Parathyroid adenoma (tissue), 2 donors: Measurements from ENCODE around the gene ACACB.

ENCODE experiments used
- H2AFZ ChIP-seq: fragments of 300-600 bp; sonication (generic); one replicate; pipeline ENCODE4 v1.7.0; 2017; ENCODE audit warnings: antibody characterized with exemption, mild to moderate bottlenecking
- H3K27ac ChIP-seq: fragments of 300-600 bp; sonication (generic); one replicate; pipeline ENCODE4 v1.7.0; 2017
- H3K27me3 ChIP-seq: fragments of 300-600 bp; sonication (generic); one replicate; pipeline ENCODE4 v1.7.0; 2017; ENCODE audit warnings: low read length; ENCODE audit not compliant: control insufficient read depth, insufficient read depth
- H3K36me3 ChIP-seq: fragments of 300-600 bp; sonication (generic); one replicate; pipeline ENCODE4 v1.7.0; 2017; ENCODE audit warnings: low read length; ENCODE audit not compliant: control insufficient read depth, insufficient read depth
- H3K4me1 ChIP-seq: fragments of 300-600 bp; sonication (generic); one replicate; pipeline ENCODE4 v1.7.0; 2017; ENCODE audit warnings: control low read depth
- H3K4me2 ChIP-seq: fragments of 300-600 bp; sonication (generic); one replicate; pipeline ENCODE4 v1.7.0; 2017; ENCODE audit warnings: low read length
- H3K4me3 ChIP-seq: fragments of 300-600 bp; sonication (generic); one replicate; pipeline ENCODE4 v1.7.0; 2017; ENCODE audit warnings: low read depth, low read length
- H3K79me2 ChIP-seq: fragments of 300-600 bp; sonication (generic); one replicate; pipeline ENCODE4 v1.7.0; 2017; ENCODE audit warnings: control low read depth
- H3K9ac ChIP-seq: fragments of 300-600 bp; sonication (generic); one replicate; pipeline ENCODE4 v1.7.0; 2017; ENCODE audit warnings: mild to moderate bottlenecking
- H3K9me3 ChIP-seq: fragments of 300-600 bp; sonication (generic); one replicate; pipeline ENCODE4 v1.7.0; 2017; ENCODE audit warnings: low read length; ENCODE audit not compliant: control insufficient read depth
- TF ChIP-seq, protein P1 (sequence below): fragments of 300-600 bp; sonication (generic); IDR thresholded peaks from one replicate; pipeline ENCODE4 v1.7.0; 2017; ENCODE audit warnings: antibody characterized with exemption, mild to moderate bottlenecking
- donor health status: primary hyperparathyroidism.

The ACACB gene

DNA sequence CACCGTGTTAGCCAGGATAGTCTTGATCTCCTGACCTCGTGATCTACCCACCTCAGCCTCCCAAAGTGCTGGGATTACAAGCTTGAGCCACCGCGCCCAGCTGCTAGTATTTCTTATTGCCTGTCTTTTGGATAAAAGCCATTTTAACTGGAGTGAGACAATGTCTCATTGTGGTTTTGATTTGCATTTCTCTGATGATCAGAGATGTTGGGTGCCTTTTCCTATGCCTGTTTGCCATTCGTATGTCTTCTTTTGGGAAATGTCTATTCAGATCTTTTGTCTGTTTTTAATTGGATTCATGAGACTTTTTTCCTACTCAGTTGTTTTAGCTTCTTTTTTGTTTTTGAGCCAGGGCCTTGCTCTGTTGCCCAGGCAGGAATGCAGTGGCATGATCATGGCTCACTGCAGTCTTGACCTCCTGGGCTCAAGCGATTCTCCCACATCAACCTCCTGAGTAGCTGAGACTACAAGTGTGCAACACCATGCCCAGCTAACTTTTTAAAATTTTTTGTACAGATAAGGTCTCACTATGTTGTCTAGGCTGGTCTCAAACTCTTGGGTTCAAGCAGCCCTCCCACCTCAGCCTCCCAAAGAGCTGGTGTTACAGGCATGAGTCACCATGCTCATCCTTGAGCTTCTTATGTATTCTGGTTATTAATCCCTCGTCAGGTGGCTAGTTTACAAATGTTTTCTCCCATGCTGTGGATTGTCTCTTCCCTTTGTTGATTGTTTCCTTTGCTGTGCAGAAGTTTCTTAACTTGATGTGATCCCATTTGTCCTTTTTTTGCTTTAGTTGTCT is 65.9 kb downstream of the ACACB start:
- TF ChIP-seq, protein P1, sequence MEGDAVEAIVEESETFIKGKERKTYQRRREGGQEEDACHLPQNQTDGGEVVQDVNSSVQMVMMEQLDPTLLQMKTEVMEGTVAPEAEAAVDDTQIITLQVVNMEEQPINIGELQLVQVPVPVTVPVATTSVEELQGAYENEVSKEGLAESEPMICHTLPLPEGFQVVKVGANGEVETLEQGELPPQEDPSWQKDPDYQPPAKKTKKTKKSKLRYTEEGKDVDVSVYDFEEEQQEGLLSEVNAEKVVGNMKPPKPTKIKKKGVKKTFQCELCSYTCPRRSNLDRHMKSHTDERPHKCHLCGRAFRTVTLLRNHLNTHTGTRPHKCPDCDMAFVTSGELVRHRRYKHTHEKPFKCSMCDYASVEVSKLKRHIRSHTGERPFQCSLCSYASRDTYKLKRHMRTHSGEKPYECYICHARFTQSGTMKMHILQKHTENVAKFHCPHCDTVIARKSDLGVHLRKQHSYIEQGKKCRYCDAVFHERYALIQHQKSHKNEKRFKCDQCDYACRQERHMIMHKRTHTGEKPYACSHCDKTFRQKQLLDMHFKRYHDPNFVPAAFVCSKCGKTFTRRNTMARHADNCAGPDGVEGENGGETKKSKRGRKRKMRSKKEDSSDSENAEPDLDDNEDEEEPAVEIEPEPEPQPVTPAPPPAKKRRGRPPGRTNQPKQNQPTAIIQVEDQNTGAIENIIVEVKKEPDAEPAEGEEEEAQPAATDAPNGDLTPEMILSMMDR, result no peak
- H3K27ac ChIP-seq, result no peak overlapping the region
- no peaks in the 10 kb centered on the region for H3K9me3 ChIP-seq
- no peak overlapping the region for H3K4me2 ChIP-seq
- no peak overlapping the region for H3K4me3 ChIP-seq
- no peak overlapping the region for H3K9ac ChIP-seq
- H3K79me2 ChIP-seq, result no peaks in the 10 kb centered on the region
- no peaks in the 10 kb centered on the region for H3K36me3 ChIP-seq
- H3K4me1 ChIP-seq, result no peaks in the 10 kb centered on the region
- H3K27me3 ChIP-seq, result no peaks in the 10 kb centered on the region
- no peak overlapping the region for H2AFZ ChIP-seq

DNA sequence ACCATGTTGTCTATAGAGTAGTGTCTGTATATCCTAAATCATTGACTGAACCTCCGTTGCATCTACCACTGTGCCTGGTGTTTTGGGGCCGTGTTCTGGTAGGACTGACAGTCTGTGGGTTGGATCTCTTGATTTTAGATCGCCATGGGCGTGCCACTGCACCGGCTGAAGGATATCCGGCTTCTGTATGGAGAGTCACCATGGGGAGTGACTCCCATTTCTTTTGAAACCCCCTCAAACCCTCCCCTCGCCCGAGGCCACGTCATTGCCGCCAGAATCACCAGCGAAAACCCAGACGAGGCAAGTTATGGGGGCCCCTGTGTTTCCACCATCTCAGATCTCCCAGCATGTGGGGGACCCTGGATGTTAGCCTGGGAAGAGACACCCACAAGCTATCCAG is 69.1 kb downstream of the ACACB start:
- Histone ChIP-seq H2AFZ (no peak overlapping the region), H3K9me3 (no peaks in the 10 kb centered on the region), H3K27me3 (no peaks in the 10 kb centered on the region), H3K4me2 (no peak overlapping the region), H3K36me3 (no peaks in the 10 kb centered on the region), H3K4me3 (no peak overlapping the region), H3K4me1 (no peaks in the 10 kb centered on the region), H3K79me2 (no peaks in the 10 kb centered on the region), H3K9ac (no peak overlapping the region), H3K27ac (no peak overlapping the region)
- TF ChIP-seq, protein P1, result no peak

- Histone ChIP-seq H3K36me3 (no peaks in the 10 kb centered on the region), H3K4me2 (no peak overlapping the region), H3K4me1 (no peaks in the 10 kb centered on the region), H3K27ac (no peak overlapping the region), H3K79me2 (peaks cover 4% of the 10 kb centered on the region), H2AFZ (no peak overlapping the region), H3K4me3 (no peak overlapping the region), H3K9me3 (no peaks in the 10 kb centered on the region), H3K9ac (no peak overlapping the region), H3K27me3 (no peaks in the 10 kb centered on the region)
- TF ChIP-seq, protein P1, result no peak
Measured at GRCh38 chr12:109186993-109187653, 70.7 kb downstream of the ACACB start.

- Histone ChIP-seq H3K4me1 (no peaks in the 10 kb centered on the region), H2AFZ (no peak overlapping the region), H3K9me3 (no peaks in the 10 kb centered on the region), H3K79me2 (peaks cover 4% of the 10 kb centered on the region), H3K4me3 (no peak overlapping the region), H3K27ac (no peak overlapping the region), H3K36me3 (no peaks in the 10 kb centered on the region), H3K4me2 (no peak overlapping the region), H3K27me3 (no peaks in the 10 kb centered on the region), H3K9ac (no peak overlapping the region)
- TF ChIP-seq, protein P1, result no peak
Measured at GRCh38 chr12:109188108-109188712, 71.8 kb downstream of the ACACB start.
